HTR-8/SVneo (cell line): ENCODE data around the gene HAUS2.
"Not testable (repeated sequence)": the region's sequence is repeated elsewhere in the genome, so short reads cannot be mapped to it uniquely, and the experiment has no call there.

Experiments used
- DNase-seq: peaks from one replicate; pipeline ENCODE4 v3.0.0; 2011; ENCODE audit warnings: low spot score, mixed read lengths; ENCODE audit not compliant: insufficient read length
- FAIRE-seq: peaks from 2 replicates; lab custom pipeline; 2011; peaks lifted over from hg19 to GRCh38; lab: Jason Lieb, UNC

Gene HAUS2

DNA sequence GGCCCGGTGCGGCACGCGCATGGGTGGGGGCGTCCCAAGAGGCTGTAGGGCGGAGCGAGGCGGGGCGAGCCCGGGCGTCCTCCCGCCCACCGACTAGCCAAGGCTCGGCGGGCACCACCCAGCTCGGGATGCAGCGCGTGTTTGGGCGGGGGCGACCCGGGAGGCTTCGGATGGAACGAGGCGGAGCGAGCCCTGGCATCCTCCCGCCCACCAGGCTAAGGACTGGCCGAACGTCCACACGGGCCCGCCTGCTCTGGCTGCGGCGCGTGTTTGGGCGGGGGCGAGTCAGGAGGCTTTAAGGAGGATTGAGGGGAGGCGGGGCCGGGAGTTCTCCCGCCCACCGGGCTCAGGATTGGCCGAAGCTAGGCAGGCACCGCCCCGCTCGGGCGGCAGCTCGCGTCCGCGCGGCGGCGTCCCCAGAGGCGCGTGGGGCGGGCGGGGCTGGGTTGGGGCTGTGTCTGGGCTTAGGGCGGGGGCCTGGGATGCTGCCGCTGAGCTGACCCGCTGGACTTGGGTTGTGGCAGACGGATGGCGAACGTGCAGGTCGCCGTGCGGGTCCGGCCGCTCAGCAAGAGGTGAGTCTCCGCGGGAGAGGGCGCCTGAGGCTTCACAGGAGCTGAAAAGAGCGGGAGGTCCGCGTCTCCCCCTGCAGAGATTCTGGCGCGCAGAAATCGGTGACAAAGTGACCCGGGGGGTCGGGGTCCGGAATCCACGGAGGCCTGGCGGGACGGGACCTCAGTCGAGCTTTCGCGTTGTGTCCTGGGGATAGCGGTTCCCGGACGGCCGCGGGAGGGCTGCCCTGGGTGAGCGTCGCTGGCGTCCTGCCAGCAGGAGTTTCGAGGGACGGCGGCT, 26.8 kb downstream of the HAUS2 start, which contains the start of gene STARD9:
Gene STARD9, plus strand, starts transcription at position 419 of the 852 bp plus-strand sequence. Its CDS starts 110 bp downstream, at position 529.
- FAIRE-seq (peak; percentile 85), DNase-seq (peak; percentile 94)

- FAIRE-seq (no peak), DNase-seq (no peak)
Measured at GRCh38 chr15:42576040-42576594, 27.5 kb downstream of the HAUS2 start.

DNA sequence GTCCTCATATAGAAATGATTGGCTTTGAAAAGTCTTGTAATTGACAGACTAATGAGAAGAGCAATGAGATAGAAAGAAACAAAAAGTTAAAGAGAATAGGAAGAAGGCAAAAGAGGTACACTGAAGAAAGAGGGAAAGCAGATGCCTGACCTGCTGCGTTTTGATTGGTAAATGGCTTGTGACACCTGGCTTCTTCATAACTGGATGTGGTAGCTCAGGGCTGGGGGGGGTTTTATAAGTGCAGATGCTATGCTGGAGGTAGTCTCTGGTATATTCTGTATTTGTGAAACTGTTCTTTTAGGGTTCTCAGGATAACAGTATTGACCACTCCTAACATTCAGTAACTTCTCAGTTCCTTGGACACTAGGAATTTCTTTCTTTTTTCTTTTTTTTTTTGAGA, 28.1 kb downstream of the HAUS2 start:
- DNase-seq = no peak
- no peak for FAIRE-seq

GRCh38 chr15:42577514-42578031, 28.9 kb downstream of the HAUS2 start:
- FAIRE-seq (no peak), DNase-seq (no peak)

GRCh38 chr15:42578984-42579537, 30.4 kb downstream of the HAUS2 start:
- no peak for DNase-seq
- no peak for FAIRE-seq

DNA sequence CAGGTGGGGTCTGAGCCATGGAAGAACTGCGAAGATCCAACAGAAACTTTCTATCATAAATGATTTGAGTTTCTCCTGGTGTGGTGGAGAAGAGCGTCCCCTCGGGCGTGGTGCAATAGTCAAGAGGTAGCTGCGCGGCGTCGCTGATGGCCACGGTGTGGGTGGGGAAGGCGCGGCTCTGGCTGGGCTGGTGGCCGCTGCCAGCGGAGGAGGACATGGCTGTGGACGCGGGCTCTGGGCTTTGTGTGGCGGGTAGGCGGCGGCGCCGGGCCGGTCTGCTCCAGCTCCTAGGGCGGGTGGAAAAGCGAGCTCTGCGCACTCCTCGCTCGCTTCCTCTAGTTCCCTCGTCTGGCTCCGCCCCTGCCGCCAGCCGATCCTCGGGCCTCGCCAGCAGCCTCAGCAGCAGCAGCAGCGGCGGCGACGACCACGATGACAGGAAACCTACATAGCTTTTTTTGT, 32.7 kb downstream of the HAUS2 start:
- FAIRE-seq = no peak

DNA sequence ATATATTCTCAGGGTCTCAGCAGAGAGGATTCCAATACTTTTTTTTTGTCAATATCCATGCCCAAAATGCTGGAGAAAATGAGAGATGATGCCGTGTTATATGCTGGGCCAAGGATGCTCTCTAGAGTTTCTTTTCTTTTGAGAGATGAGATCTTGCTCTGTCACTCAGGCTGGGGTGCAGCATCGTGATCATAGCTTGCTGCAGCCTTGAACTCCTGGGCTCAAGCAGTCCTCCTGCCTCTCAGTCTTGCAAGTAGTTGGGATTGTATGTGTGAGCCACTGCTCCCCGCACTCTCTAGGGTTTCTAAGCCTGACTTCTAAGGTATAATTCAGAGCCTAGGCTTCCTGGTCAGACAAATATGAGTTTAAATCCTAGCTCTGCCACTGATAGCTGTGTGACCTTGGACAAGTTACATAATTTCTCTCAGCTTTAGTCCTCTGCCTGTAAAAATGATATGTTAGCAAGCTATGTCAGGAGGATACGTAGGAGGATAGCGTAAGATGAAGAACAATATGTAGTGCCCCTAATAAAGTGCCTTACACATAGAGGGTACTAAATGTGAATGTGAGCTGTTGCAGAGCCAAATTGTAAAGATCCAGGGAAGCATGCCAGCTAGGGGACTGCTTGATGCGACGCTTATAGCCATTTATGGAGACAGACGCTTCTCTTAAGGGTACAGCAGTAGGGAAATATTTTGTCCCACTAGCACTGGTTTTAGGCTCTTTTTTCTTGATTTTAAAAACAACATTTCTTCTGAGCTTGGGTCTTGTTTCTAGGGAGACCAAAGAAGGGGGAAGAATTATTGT, 34.1 kb downstream of the HAUS2 start:
- DNase-seq (no peak), FAIRE-seq (no peak)

More for the DNA sequence above, 32.7 kb downstream of the HAUS2 start:
- DNase-seq = peak; percentile 42

DNA sequence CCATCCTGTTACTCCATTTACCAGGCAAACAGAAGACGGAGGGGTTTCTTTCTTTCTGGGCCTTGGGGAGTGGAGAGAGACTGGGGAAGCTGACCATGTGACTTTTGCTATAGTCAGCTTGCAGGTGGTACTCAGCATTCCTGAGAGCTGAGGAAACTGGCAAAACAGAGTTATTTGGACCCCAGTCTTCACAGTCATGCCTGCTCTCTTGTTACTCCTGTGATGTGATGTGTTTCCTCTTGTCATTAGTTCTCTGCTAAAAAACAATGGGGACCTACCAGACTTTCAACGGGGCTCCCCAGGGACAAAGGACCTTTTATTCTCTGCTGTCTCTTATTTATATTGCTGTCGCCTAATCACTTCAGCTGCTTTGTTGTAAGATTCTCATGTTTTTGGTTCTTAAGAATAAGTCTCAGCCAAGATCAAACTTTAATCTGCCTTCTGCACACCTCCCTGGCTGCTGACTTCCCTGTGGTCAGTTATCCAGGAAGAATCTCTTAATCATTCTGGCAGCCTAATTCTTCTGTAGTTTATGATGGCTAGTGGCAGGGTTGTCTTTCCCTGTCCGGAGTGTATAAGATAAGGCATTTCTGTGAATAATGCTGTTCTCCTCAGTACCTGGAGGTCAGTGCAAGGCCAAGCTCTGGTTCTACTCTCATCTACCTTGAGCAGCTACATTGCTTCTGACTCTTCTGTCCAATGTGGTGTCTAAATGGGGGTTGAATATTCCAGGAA, 35.6 kb downstream of the HAUS2 start:
- FAIRE-seq (no peak), DNase-seq (no peak)

- FAIRE-seq (no peak), DNase-seq (no peak)
Measured at GRCh38 chr15:42590619-42591237, 42.1 kb downstream of the HAUS2 start.

GRCh38 chr15:42591238-42591934, 42.7 kb downstream of the HAUS2 start:
- peak; percentile 50 for DNase-seq

DNA sequence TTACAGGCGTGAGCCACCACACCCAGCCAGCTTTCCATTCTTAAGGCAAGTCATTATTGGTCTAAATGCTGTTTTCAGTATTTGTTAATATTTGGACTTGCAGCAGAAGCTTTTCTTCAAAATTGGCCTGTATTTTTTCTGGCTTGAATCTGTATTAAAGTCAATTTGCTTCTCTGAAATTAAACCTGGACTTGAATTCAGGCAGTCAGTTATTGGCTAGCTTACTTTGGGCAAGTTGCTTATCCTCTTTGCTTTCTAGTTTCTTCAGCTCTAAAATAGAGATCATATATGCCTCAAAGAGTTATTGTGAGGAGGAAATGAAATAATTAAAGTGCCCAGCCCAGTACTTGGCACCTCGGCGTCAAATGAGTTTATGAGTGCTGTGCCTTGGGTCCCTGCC, 44.1 kb downstream of the HAUS2 start:
- DNase-seq = no peak
- no peak for FAIRE-seq

More at GRCh38 chr15:42591238-42591934, 42.7 kb downstream of the HAUS2 start:
- no peak for FAIRE-seq

GRCh38 chr15:42593143-42593542, 44.5 kb downstream of the HAUS2 start:
- FAIRE-seq (no peak), DNase-seq (no peak)

GRCh38 chr15:42594095-42594494, 45.5 kb downstream of the HAUS2 start:
- no peak for DNase-seq

DNA sequence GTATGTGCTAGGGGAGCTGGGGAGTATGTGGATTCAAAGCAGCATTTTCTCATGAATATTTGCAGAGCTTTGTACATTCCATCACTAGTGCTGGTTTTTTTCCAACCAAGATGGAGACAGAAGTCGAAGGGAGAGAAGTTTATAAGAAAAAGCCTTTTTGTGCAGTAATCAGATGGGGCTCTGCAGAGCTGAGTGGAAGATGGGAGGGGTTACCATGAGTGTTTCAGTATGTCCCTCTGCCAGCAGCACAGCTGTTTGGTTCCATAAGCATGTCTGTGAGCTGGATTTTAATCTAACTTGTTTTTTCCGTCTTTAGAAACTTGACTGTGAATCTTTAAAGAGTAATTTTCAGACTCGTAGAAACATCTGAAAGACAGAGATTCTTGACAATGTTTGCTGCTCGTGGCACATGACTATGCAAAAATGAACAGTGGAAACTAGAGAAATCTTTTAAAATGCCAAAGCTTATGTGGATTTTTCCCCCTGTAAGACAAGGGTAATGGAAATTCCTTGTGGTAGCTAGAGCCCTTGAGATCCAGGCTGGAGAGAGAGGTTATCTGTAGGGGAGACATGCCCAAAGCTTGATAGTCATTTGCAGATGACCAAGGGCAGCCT, 47.1 kb downstream of the HAUS2 start:
- DNase-seq (no peak), FAIRE-seq (no peak)

More at GRCh38 chr15:42594095-42594494, 45.5 kb downstream of the HAUS2 start:
- FAIRE-seq = no peak

DNA sequence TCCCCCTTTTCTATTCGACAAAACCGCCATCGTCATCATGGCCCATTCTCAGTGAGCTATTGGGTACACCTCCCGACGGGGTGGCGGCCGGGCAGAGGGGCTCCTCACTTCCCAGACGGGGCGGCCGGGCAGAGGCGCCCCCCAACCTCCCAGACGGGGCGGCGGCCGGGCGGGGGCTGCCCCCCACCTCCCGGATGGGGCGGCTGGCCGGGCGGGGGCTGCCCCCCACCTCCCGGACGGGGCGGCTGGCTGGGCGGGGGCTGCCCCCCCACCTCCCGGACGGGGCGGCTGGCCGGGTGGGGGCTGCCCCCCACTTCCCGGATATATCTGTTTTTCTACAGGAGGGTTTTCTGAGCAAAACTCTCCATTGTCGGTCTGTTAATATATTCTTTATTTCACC, 52.7 kb downstream of the HAUS2 start:
- not testable (repeated sequence) for FAIRE-seq, DNase-seq

GRCh38 chr15:42602501-42602900, 53.9 kb downstream of the HAUS2 start:
- DNase-seq (no peak), FAIRE-seq (no peak)

- DNase-seq (no peak), FAIRE-seq (no peak)
Measured at GRCh38 chr15:42603978-42604377, 55.3 kb downstream of the HAUS2 start.
